RPMI8226 (cell line): ENCODE data around the gene CAMK1D.

Experiments
- DNase-seq: peaks from one replicate; pipeline ENCODE4 v3.0.0-alpha.2; 2015

CAMK1D gene

GRCh38 chr10:12500381-12501303 lies 151.3 kb downstream of the CAMK1D start:
- peak; percentile 20 for DNase-seq

GRCh38 chr10:12501324-12501723 lies 152.0 kb downstream of the CAMK1D start:
- no peak for DNase-seq

GRCh38 chr10:12501841-12502525 lies 152.6 kb downstream of the CAMK1D start:
- DNase-seq: no peak

DNA sequence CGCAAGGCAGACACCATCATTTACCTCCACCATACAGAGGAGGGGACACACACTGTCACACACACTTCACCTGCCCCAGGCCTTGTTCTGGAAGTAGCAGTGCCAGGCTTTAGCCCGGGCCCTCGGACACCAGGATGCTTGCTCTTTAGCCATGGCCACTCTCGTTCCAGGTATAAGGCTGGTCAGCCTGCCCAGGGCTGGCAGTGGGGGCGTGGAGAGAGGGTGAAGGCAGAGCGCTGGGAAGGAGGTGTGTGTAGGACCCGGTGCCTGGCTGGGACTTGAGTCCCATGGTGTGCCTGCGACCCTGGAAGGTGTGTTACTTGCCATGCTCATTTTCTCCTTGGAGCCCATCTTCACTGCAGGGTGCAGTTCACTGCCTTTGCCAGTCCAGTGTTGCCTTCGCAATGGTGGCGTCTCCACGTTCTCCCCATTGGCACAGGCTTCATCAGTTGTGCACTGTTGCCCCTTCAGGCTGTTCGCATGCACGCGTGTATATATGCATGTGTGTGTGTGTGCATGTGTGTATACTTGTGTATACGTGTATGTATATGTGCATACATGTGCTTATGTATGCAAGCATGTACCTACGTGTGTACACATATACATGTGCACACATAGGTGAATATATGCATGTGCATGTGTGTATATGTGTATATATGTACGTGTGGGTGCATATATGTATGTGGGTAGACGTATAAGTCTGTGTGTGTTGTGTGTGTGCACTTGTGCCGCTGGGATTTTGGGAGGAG lies 153.4 kb downstream of the CAMK1D start:
- no peak for DNase-seq

DNA sequence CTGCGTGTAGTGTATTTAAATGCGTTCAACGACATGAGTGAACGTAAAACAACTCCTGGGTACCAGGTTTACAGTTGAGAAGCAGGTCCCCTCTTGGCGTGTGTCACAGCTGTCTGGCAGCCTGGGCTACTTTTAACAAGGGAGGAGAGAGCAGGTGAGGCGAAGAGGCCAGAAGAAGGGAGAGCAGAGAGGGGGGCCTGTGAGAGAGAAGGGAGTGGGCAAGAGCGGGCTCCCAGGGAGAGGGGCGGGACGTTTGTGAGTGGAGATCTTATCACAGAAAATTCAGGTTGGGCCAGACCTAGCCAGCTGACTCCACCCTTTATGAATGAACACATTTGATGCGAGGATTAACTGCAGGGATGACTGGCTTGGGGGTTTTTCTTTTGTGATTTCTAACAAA lies 154.0 kb downstream of the CAMK1D start:
- DNase-seq: no peak

DNA sequence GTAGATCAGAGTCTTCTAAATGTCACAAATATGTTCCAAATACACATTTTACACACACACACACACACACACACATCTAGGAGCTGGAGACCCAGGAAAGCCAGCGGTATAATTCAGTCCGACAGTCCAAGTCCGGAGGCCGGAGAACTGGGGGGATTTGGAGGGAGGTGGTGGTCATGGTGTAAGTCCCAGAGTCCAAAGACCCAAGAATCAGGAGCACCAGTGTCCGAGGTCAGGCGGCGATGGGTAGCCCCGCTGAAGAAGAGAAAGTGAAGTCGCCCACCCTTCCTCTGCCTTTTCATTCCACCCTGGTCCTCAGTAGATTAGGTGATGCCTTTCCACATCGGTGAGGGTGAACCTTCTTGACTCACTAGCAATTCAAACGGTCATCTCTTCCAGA lies 154.8 kb downstream of the CAMK1D start:
- DNase-seq: no peak

DNA sequence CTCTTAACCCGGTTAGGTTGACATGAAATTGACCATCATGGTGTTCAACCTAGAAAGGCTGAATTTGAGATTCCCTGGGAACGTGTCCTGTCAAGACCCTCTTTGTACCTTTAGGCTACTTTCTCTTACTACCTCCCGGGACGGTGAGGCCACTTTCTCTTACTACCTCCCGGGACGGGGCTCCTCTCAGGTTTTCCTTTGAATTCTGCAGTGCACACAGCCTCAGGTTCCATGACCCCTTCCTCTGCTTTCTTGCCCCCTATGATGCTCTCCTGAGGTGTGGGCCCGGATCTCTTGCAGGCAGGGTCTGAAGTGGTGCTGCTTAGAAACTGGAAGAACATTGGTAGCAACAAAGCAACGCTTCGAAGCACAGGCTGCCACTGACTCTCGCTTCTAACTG lies 155.3 kb downstream of the CAMK1D start:
- no peak for DNase-seq

- no peak for DNase-seq
These were observed 156.3 kb downstream of the CAMK1D start for GRCh38 chr10:12505683-12506082.

DNA sequence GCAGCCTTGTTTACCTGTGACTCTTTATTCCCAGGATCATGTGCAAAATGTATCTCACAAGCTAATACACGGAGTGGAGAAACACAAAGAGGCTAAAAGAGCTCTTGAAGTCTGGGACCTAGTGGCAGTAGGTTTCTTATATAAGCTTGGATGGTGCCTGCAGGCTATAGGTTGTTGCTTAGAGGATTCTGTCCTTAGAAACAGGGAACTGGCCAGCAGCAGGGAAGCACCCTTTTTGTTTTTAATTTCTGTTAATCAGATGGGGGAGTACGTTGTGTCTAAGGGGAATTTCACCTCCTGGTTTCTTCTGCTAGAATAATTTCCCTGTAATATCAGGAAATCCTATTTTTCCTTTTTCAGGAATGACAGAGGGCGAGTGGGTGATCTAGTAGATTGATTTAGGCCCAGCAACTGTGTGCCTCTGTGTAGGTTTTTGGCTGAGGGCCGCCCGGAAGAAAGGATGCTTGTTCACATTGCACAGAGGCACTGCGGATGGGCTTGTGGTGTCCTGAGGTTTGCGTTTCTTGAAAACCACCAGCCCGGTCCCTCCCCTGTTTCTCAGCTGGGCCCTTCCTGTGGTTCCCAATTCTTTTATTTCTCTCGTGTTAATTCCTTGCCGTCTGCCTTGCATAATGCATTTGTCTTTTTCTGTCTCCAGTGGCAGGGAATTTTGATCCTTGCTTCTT lies 158.0 kb downstream of the CAMK1D start:
- DNase-seq: no peak

DNA sequence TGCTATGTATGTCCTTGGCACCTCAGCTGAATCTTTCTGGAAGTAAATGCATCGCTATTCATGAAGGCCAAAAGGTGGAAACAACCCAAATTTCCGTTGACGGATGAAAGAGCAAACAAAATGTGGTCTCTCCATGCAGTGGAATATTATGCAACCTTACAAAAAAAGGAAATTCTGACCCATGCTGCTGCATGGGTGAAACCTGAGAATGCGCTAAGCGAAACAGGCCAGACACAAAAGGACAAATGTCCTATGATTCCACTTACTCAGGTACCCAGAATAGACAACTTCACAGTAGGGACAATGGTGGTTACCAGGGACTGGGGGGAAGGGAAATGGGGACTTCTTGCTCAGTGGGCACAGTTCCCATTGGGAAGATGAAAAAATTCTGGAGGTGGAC lies 158.8 kb downstream of the CAMK1D start:
- no peak for DNase-seq

- no peak for DNase-seq
These were observed 159.9 kb downstream of the CAMK1D start for GRCh38 chr10:12509016-12509793.

DNA sequence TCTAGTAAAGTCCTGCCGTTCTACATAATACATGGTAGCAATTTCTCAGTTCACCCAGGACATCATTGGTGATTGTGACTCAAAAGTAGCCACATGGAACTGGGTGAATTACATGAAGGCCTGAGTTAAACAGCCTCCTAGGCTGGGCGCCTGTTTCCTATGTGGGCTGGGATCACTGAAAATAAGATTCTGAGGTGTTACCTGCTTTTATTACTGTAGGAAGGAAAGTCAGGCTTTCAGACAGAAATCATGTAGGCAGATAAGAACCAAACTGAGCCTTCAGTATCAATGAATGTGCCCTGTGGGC lies 160.4 kb downstream of the CAMK1D start:
- no peak for DNase-seq

DNA sequence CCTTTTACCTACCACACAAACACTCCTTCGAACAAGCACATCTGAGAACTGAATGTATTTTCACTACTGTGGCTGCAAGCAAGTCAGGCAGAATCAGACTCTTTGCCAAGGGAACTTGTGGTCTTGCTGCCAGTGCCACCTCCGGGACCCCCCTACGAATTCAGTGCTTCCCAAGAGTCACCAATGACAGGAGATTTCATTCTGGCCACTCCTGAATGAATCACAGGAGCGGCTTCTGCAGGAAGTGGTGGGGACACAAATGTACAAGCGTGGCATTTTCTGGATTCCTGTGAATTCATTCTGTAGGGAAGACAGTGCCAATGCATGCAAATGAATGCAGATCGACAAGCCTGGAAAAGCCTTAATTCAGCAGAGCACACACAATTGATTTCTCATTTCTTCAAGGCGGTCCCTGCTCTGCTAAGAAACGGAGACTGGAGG lies 161.2 kb downstream of the CAMK1D start:
- no peak for DNase-seq

- no peak for DNase-seq
These were observed 161.6 kb downstream of the CAMK1D start for GRCh38 chr10:12510984-12511383.

DNA sequence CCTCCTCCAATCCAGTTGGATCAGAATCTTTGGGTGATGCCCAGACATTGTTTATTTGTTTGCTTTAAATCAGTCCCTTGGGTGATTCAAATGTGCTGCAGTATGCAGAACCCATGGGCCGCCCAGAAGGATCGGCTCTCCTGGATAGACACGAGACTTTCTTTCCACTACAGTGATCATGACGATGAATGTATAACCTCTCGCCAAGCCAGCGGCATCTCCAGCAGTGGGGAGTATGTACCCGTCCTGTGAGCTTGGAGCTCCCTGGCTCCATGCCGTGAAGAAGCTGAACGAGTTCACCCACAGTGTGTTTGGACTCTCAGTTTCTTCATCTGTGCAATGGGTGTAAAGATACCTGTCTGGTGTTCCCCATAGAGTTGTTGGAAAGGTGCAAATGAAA lies 162.3 kb downstream of the CAMK1D start:
- no peak for DNase-seq

GRCh38 chr10:12512332-12513002 lies 163.1 kb downstream of the CAMK1D start:
- DNase-seq: no peak

GRCh38 chr10:12513003-12513365 lies 163.6 kb downstream of the CAMK1D start:
- no peak for DNase-seq

GRCh38 chr10:12513775-12514673 lies 164.7 kb downstream of the CAMK1D start:
- no peak for DNase-seq

- DNase-seq: no peak
These were observed 168.7 kb downstream of the CAMK1D start for GRCh38 chr10:12518024-12518423.

DNA sequence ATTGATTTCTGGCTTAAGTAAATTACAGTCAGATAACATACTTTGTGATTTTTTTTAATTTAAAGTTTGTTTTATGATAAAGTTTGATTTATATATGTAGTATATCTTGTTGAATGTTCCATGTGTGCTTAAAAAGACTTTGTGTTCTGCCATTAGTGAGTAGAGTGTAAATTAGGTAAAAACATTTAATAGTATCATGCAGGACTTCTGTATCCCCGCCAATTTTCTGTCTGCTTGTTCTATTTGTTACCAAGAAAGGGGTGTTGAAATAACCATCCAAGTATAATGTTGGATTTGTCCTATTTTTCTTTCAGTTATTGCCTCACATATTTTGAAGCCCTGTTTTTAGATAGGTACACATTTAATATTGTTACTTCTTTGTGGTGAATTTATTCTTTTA lies 172.1 kb downstream of the CAMK1D start:
- no peak for DNase-seq

GRCh38 chr10:12526311-12526710 lies 177.0 kb downstream of the CAMK1D start:
- no peak for DNase-seq
